ENCODE measurements around the gene GCK.

Gene GCK

DNA sequence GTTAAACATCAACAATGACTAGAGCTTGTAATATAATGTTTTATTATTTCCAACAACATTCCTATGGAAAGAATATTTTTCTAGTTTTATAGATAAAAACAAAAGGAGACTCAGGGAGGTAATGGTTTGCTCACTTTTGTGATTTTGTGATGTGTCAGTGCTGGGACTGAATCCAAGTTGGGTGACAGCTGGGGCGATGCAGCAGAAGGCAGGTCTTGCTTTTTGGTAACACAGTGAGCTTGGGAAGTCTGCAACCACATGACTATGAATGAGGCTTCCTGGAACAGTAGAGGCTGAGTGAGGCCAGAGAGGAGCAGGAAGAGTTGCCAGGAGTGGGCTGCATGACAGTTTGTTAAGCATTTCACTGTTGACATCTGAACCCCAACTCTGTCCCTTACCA lies 6.7 kb upstream of the GCK start:
- no peak overlapping the region for H3K4me3 ChIP-seq (ENCODE audit: control insufficient read depth, low read depth, low read length)
- DNase-seq (ENCODE audit: low read depth) = peak; percentile 33
- TF ChIP-seq, protein P1, sequence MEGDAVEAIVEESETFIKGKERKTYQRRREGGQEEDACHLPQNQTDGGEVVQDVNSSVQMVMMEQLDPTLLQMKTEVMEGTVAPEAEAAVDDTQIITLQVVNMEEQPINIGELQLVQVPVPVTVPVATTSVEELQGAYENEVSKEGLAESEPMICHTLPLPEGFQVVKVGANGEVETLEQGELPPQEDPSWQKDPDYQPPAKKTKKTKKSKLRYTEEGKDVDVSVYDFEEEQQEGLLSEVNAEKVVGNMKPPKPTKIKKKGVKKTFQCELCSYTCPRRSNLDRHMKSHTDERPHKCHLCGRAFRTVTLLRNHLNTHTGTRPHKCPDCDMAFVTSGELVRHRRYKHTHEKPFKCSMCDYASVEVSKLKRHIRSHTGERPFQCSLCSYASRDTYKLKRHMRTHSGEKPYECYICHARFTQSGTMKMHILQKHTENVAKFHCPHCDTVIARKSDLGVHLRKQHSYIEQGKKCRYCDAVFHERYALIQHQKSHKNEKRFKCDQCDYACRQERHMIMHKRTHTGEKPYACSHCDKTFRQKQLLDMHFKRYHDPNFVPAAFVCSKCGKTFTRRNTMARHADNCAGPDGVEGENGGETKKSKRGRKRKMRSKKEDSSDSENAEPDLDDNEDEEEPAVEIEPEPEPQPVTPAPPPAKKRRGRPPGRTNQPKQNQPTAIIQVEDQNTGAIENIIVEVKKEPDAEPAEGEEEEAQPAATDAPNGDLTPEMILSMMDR (conservative IDR thresholded peaks at IDR 0.05; ENCODE audit: control insufficient read depth, insufficient read depth, low read depth, low read length) = no peak

DNA sequence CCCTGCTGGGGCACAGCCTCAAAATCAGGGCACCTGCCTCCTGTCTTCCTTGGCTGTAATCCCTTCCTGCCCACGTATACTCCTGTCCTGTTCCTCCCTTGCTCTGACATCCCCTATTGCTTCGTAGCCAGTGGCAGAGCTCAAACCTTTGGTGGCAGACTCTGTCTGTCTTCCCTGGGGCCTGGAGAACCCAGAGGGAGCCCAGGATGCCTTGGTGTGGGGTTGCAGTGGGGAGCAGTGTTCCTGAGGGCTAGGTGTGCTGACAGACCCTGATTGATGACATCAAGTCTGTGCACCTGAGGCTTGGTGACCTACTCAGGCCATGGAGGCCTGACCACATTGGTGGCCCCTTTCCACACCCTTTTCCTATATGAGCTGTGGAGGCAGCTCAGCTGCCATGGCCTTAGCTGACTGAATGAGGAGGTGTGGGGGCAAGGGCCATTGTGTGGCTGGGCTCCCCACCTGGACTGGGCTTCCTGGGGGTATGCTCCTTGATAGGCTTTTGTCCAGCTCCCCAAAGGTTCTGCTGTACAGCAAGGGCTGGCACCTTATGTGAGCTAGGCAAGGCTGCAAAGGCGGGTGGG lies 5.4 kb upstream of the GCK start:
- DNase-seq (ENCODE audit: low read depth) = no peak
- H3K4me3 ChIP-seq (ENCODE audit: control insufficient read depth, low read depth, low read length) = no peak overlapping the region
- TF ChIP-seq, protein P1 (conservative IDR thresholded peaks at IDR 0.05; ENCODE audit: control insufficient read depth, insufficient read depth, low read depth, low read length) = no peak

DNA sequence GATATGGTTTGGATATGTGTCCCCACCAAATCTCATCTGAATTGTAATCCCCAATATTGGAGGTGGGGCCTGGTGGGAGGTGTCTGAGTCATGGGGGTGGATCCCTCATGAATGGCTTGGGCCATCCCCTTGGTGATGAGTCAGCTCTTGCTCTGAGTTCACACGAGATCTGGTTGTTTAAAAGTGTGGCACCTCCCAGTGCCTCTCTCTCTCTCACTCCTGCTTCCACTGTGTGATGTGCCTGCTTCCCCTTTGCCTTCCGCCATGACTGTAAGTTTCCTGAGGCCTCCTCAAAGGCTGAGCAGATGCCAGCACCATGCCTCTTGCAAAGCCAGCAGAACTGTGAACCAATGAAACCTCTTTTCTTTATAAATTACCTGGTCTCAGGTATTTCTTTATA lies 4.8 kb upstream of the GCK start:
- H3K4me3 ChIP-seq (ENCODE audit: control insufficient read depth, low read depth, low read length) = no peak overlapping the region
- peak; percentile 65 for DNase-seq (ENCODE audit: low read depth)
- TF ChIP-seq, protein P1 (conservative IDR thresholded peaks at IDR 0.05; ENCODE audit: control insufficient read depth, insufficient read depth, low read depth, low read length) = no peak

DNA sequence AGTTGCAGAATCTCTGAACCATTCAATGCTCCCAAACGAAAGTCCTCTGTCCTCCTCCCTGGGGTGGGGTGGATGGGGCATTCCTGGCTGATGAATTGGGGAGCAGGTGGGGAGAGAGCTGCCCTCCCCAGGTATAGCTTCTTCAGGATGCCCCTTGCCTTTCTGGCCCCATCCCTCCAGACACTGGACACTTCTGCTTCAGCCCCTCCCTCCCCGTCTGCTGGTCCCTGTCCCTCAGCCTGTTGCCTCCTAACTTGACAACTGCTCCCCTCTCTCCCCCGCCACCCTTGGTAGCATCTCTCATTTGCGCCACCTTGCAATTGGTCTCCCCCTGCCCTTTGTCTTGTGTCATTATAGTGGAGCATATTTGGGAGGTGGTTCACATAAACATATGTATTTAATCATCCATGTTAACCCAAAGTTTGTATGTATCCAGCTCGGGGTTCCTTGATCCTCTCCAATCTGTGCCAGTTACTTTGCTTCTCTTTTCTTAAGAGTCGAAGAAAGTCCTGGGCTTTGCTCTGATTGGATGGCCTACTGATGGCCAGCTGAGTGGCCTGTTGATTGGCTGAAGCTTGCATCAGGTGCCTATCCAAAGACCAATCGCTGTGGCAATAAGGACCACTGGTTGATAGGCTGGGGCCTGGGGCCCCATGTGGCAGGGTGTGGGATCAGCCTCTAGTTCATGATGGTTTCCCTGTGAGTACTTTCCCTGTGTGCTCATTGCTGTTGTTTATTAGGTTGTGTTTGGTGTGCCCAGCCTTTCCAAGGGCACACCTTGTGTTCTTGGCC lies 4.0 kb upstream of the GCK start:
- H3K4me3 ChIP-seq (ENCODE audit: control insufficient read depth, low read depth, low read length) = no peak overlapping the region
- TF ChIP-seq, protein P1 (conservative IDR thresholded peaks at IDR 0.05; ENCODE audit: control insufficient read depth, insufficient read depth, low read depth, low read length) = no peak
- no peak for DNase-seq (ENCODE audit: low read depth)

DNA sequence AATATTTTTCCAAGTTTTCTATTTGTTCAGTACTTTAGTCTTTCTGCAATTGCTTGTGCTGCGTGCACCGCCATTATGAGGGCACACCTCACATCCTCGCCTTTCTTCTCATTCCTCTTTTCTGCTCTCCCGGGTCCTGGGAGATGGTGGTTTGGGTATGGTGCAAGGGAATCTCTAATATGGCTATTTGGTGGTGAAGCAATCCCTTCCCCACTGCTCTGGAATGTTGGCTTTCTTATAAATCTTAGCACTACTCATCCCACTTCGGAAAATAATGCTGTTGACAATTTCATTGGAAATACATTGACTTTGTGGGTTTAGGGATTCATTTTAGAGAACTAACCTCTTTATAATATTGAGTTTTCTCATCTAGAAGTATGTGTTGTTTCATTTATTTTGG lies 1.9 kb upstream of the GCK start:
- DNase-seq (ENCODE audit: low read depth) = peak; percentile 13
- TF ChIP-seq, protein P1 (conservative IDR thresholded peaks at IDR 0.05; ENCODE audit: control insufficient read depth, insufficient read depth, low read depth, low read length) = no peak
- no peak overlapping the region for H3K4me3 ChIP-seq (ENCODE audit: control insufficient read depth, low read depth, low read length)

DNA sequence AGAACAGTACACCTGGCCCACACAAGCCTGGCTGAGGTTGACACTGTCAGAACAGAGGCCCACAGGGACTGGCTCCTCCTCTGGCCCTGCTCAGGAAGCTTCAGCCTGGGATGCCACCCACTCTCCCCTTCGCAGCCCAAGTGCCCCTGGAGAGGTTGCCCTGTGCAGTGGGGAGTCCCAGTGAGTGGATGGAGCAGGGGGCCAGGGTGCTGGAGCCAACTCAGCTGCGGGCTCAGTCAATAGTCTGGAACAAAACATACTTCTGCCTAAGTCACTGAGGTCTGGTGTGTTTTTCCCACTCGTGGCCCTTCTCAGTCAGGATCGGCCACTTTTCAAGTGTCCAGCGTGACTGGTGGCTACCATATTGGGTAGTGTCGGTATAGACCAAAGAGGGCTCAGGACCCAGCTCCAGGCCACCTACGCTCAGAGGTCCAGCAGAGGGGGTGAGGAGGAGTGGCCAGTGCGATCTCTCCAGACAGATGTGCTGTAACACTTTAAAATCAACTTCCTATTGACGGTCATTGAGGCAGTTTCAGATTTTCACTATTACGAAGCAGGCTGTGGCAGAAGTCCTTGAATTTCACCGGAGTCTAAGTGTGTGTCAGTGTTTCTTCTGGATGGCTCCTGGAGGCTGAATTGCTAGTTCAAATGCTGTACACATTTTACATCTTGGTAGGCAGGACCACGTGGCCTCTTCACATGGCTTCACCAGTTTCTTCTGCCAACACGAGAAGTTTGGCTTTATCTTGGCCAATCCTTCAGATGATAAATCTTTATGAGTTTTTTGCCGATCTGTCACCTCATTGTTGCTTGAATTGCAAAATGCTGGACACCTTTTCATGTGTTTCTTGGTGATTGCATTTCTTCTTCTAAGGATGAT lies 994 bp upstream of the GCK start:
- TF ChIP-seq, protein P1 (conservative IDR thresholded peaks at IDR 0.05; ENCODE audit: control insufficient read depth, insufficient read depth, low read depth, low read length) = no peak
- no peak for DNase-seq (ENCODE audit: low read depth)
- no peak overlapping the region for H3K4me3 ChIP-seq (ENCODE audit: control insufficient read depth, low read depth, low read length)
